Astrocyte (in vitro differentiated cells and primary cell): Measurements from ENCODE around the gene EXD3. TPM values are rescaled to one million over a fixed set of nuclear protein-coding genes. Genes with fewer than 3 reads are reported as not detected.
A peak's percentile ranks its signal among the peaks of the same experiment; 100 is the strongest.

Source experiments
- DNase-seq: peaks from one replicate; pipeline ENCODE4 v3.0.0-alpha.2; 2010; ENCODE audit warnings: low read depth
- FAIRE-seq: peaks from 2 replicates; lab custom pipeline; 2011; peaks lifted over from hg19 to GRCh38; lab: Jason Lieb, UNC
- H2AFZ ChIP-seq: 2 replicates; pipeline ENCODE4 v1.6.0; 2012; ENCODE audit warnings: low read depth, low read length, inconsistent platforms
- H3K27ac ChIP-seq: 2 replicates; pipeline ENCODE4 v1.5.1; 2011; ENCODE audit warnings: low read depth, low read length, inconsistent platforms
- H3K27me3 ChIP-seq: 2 replicates; pipeline ENCODE4 v1.6.0; 2011; ENCODE audit warnings: low read length, inconsistent platforms; ENCODE audit not compliant: insufficient read depth
- H3K36me3 ChIP-seq: 2 replicates; pipeline ENCODE4 v1.5.1; 2011; ENCODE audit warnings: low read length, inconsistent platforms; ENCODE audit not compliant: insufficient read depth
- H3K4me1 ChIP-seq: 2 replicates; pipeline ENCODE4 v1.5.1; 2011; ENCODE audit warnings: low read length, inconsistent platforms; ENCODE audit not compliant: insufficient read depth
- H3K4me2 ChIP-seq: 2 replicates; pipeline ENCODE4 v1.6.0; 2012; ENCODE audit warnings: low read length, inconsistent platforms
- H3K4me3 ChIP-seq: 2 replicates; pipeline ENCODE4 v1.5.1; 2011; ENCODE audit warnings: low read depth, mild to moderate bottlenecking, low read length, inconsistent platforms; ENCODE audit not compliant: insufficient read depth
- H3K79me2 ChIP-seq: 2 replicates; pipeline ENCODE4 v1.6.0; 2012; ENCODE audit warnings: mild to moderate bottlenecking, low read length, inconsistent platforms; ENCODE audit not compliant: insufficient read depth
- H3K9ac ChIP-seq: 2 replicates; pipeline ENCODE4 v1.6.0; 2012; ENCODE audit warnings: mild to moderate bottlenecking, low read length, inconsistent platforms
- H3K9me3 ChIP-seq: 2 replicates; pipeline ENCODE4 v1.5.1; 2012; ENCODE audit warnings: low read depth, mild to moderate bottlenecking, low read length, inconsistent platforms; ENCODE audit not compliant: insufficient read depth
- H4K20me1 ChIP-seq: 2 replicates; pipeline ENCODE4 v1.6.0; 2012; ENCODE audit warnings: low read length, inconsistent platforms; ENCODE audit not compliant: insufficient read depth
- H3K27ac Mint-ChIP-seq: one replicate; pipeline ENCODE4 v1.8.0; 2021; ENCODE audit warnings: mild to moderate bottlenecking, mixed read lengths; ENCODE audit not compliant: unreplicated experiment
- H3K27me3 Mint-ChIP-seq: one replicate; pipeline ENCODE4 v1.8.0; 2021; ENCODE audit warnings: low read depth, mixed read lengths; ENCODE audit not compliant: unreplicated experiment
- H3K36me3 Mint-ChIP-seq: one replicate; pipeline ENCODE4 v1.8.0; 2021; ENCODE audit warnings: low read depth, mixed read lengths; ENCODE audit not compliant: unreplicated experiment
- H3K4me1 Mint-ChIP-seq: one replicate; pipeline ENCODE4 v1.8.0; 2021; ENCODE audit warnings: low read depth, mixed read lengths; ENCODE audit not compliant: unreplicated experiment
- H3K4me3 Mint-ChIP-seq: one replicate; pipeline ENCODE4 v1.8.0; 2021; ENCODE audit warnings: mild to moderate bottlenecking, moderate library complexity, mixed read lengths; ENCODE audit not compliant: unreplicated experiment
- H3K9me3 Mint-ChIP-seq: one replicate; pipeline ENCODE4 v1.8.0; 2021; ENCODE audit warnings: mild to moderate bottlenecking, mixed read lengths; ENCODE audit not compliant: unreplicated experiment
- CTCF ChIP-seq: IDR thresholded peaks from 2 replicates; pipeline ENCODE4 v1.5.1; 2011; ENCODE audit warnings: low read depth, mild to moderate bottlenecking, inconsistent platforms, low read length, moderate library complexity; ENCODE audit not compliant: insufficient read depth
- EZH2 ChIP-seq: IDR thresholded peaks from 2 replicates; pipeline ENCODE4 v1.6.1; 2012; ENCODE audit warnings: mild to moderate bottlenecking, low read length, inconsistent platforms; ENCODE audit not compliant: insufficient read depth
- total RNA-seq: library from RNA; stranded (reverse); gene quantifications from 2 replicates; pipeline ENCODE4 v1.2.1, GENCODE V29; 2021

Gene EXD3
- total RNA-seq, 1 donor from 2014 or later: 8.5 TPM

GRCh38 chr9:137275203-137275587 lies 147.8 kb downstream of the EXD3 start:
- Histone ChIP-seq H4K20me1 (peaks cover 45% of the 10 kb centered on the region), H3K9me3 (no peaks in the 10 kb centered on the region), H3K4me1 (peaks cover 20% of the 10 kb centered on the region), H3K9ac (no peak overlapping the region), H3K4me2 (no peak overlapping the region), H3K79me2 (peaks cover 24% of the 10 kb centered on the region), H3K4me3 (no peak overlapping the region), H3K27me3 (no peaks in the 10 kb centered on the region), H2AFZ (no peak overlapping the region), H3K27ac (no peak overlapping the region), H3K36me3 (no peaks in the 10 kb centered on the region)
- Mint-ChIP-seq H3K4me1 (peaks cover 4% of the 10 kb centered on the region), H3K4me3 (peak overlapping the region; percentile 61), H3K27me3 (no peaks in the 10 kb centered on the region), H3K9me3 (no peaks in the 10 kb centered on the region), H3K27ac (no peak overlapping the region), H3K36me3 (peaks cover 3% of the 10 kb centered on the region)
- DNase-seq (no peak), FAIRE-seq (no peak)
- TF ChIP-seq CTCF (no peak), EZH2 (no peak)

GRCh38 chr9:137273611-137274320 lies 149.2 kb downstream of the EXD3 start:
- TF ChIP-seq CTCF: no peak
- no peak for TF ChIP-seq EZH2
- Histone ChIP-seq H3K36me3 (peaks cover 8% of the 10 kb centered on the region), H3K27ac (no peak overlapping the region), H3K79me2 (peaks cover 15% of the 10 kb centered on the region), H3K9me3 (no peaks in the 10 kb centered on the region), H3K27me3 (no peaks in the 10 kb centered on the region), H3K9ac (no peak overlapping the region), H3K4me2 (no peak overlapping the region), H2AFZ (no peak overlapping the region), H4K20me1 (peaks cover 41% of the 10 kb centered on the region), H3K4me1 (peaks cover 14% of the 10 kb centered on the region), H3K4me3 (no peak overlapping the region)
- FAIRE-seq (no peak), DNase-seq (no peak)
- no peak overlapping the region for H3K4me3 Mint-ChIP-seq
- H3K27me3 Mint-ChIP-seq: no peaks in the 10 kb centered on the region
- H3K27ac Mint-ChIP-seq: no peak overlapping the region
- H3K4me1 Mint-ChIP-seq: peaks cover 4% of the 10 kb centered on the region
- peaks cover 7% of the 10 kb centered on the region for H3K36me3 Mint-ChIP-seq
- H3K9me3 Mint-ChIP-seq: no peaks in the 10 kb centered on the region

- no peaks in the 10 kb centered on the region for H3K27me3 Mint-ChIP-seq
- peaks cover 10% of the 10 kb centered on the region for H3K79me2 ChIP-seq
- H3K27me3 ChIP-seq: no peaks in the 10 kb centered on the region
- H2AFZ ChIP-seq: no peak overlapping the region
- H4K20me1 ChIP-seq: peaks cover 44% of the 10 kb centered on the region
- H3K4me3 Mint-ChIP-seq: no peak overlapping the region
- no peak for DNase-seq
- no peak overlapping the region for H3K4me2 ChIP-seq
- no peaks in the 10 kb centered on the region for H3K9me3 Mint-ChIP-seq
- H3K4me3 ChIP-seq: no peak overlapping the region
- H3K36me3 ChIP-seq: peaks cover 9% of the 10 kb centered on the region
- no peak overlapping the region for H3K27ac Mint-ChIP-seq
- peaks cover 6% of the 10 kb centered on the region for H3K4me1 Mint-ChIP-seq
- no peak overlapping the region for H3K9ac ChIP-seq
- H3K36me3 Mint-ChIP-seq: peaks cover 12% of the 10 kb centered on the region
- TF ChIP-seq EZH2 (no peak), CTCF (no peak)
- peaks cover 14% of the 10 kb centered on the region for H3K4me1 ChIP-seq
- H3K9me3 ChIP-seq: no peaks in the 10 kb centered on the region
- H3K27ac ChIP-seq: no peak overlapping the region
- FAIRE-seq: no peak
These were observed 149.9 kb downstream of the EXD3 start for GRCh38 chr9:137273095-137273490.
